Effector CD4-positive, alpha-beta T cell (primary cell): ENCODE measurements around the gene SPOPL.
"Not testable (repeated sequence)": the region's sequence is repeated elsewhere in the genome, so short reads cannot be mapped to it uniquely, and the experiment has no call there.

Source experiments
- DNase-seq: peaks from one replicate; pipeline ENCODE4 v3.0.0-alpha.2; 2020

SPOPL gene

DNA sequence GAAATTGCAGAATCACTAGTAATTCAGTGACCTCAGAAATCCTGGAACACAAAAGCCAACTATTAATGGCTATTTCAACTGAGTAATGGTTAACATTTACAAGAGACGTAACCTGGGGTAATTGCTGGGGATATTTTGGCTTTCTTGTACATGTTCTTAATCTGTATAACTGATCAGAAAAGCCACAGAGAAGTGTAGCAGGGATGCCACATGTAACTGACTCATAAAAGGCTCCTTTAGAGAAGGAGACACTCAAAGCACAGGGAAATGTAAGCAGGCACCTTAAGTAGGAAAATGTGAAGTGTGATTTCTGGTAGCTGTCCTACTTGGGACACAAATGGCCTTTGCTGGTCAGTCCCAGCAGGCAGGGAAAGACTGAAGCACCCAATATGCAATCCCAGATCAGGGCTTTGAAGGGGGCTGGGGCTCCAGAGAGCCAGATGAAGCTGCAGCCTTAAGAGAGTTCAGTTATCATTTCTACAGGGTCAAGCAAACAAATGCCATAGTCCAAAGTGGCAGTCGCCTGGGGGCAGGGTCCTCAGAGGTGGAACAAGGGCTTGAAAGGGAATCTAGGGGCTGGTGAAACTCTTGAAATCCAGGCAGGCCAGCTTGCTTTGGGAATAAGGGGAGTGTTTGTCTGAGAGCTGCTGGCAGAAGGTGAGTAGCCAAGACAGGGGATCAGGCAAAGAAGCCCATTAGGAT lies 7.2 kb upstream of the SPOPL start:
- no peak for DNase-seq

DNA sequence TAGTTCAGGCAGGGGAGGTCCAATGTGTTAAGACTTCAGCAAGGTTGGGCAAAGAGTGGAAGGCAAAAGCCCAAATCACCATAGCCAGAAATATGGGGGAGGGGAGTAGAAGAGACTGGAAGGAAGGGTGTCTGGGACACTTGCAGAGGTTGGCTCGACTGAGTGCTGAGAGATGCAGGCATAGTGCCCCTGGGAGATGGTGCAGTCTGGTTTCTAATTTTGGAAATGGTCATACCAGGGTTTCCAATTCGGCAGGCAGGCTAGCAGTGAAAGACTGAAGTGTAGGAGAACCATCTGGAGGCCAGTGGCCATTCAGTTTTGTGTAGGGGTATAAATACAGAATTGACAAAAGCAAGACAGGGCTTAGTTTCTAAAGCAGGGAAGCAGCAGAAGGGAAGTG lies 6.2 kb upstream of the SPOPL start:
- no peak for DNase-seq

DNA sequence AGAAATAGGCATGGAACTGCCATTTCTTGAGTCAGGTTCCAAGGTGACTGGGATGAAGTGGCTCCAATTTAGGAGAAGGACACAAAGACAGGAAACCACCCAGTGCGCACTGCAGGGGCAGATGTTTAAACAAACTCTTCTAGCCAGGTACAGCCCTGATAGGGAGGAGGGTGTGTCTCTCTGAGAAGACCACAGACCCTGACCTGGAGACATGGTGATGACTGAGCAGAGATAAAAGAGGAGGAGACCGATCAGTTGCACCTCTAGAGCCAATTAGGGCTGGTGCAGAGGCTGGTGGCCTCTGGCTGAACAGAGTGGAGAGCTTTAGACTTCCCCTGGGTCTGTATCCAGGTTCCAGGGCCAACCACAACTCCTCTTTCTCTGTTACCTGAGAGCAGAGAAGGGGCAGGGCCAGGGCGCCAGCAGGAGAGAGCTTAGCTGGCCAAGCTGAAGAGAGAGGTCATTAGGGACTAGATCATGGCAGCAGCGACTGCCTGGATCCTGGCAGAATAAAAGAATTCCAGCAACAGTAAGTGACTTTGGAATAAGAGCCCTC lies 5.4 kb upstream of the SPOPL start:
- DNase-seq: no peak

DNA sequence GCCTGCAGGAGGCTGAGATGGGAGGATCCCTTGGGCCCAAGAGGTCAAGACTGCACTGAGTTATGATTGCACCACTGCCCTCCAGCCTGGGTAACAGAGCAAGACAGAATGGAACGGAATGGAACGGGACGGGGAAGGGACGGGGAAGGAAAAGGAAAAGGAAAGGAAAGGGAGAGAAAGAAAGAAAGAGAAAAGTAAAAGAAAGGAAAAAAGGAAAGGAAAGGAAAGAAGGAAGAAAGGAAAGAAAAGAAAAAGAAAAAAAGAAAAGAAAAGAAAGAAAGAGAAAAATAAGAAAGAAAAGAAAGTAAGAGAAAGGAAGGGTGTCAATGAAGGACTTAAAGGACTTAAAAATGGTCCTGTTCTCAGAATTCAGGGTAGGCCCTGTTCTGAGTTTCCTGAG lies 4.3 kb upstream of the SPOPL start:
- no peak for DNase-seq

DNA sequence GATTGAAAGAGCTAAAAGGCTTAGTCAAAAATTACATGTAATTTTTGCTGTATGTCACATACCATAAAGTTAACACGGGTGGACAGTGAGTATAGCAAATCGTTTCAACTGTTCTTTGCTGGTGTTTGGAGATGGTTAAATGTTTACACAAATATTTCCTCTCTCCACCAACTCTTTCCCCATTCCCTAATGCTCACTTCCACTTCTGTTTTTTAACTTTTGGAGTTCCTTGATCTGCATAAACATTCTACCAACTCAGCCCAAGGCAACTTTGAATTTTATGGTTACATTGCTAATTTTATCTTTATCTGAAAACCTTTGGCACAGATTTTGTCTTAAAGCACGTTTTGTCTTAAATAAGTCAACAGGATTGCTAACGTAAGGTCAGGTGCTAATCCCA lies 1.9 kb upstream of the SPOPL start:
- no peak for DNase-seq

DNA sequence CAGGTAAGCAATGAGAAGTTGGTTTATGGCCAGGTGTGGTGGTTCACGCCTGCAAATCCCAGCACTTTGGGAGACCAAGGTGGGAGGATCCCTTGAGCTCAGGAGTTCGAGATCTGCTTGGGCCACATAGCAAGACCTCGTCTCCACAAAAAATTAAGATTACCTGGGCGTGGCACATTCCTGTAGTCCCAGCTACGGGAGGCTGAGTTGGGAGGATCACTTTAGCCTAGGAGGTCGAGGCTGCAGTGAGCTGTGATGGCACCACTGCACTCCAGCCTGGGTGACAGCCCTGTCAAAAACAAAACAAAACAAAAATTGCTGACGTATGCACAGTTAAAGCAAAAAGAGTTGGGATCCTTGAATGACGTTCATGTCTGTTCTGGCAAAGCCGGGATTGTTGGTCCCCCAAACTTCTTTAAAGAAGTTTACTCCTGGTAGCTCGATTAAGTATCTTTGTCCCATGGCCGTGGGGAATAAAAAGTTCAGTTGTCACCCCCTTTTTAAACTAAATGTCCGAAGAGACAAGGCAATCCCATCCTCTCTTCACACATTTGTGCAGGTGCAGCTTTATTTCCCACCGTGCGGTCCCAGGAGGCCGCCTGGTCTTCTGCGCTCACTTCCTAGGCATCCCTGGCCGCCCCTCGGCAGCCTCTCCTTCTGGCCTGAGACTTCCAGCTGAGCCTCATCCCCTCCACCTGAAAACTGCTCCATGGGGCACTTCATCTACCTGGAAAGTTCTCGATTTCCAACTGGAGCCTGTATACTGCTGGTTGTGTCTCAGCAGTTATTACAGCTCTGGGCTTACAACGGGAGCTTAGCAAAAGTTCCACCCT lies 762 bp upstream of the SPOPL start:
- DNase-seq: no peak

DNA sequence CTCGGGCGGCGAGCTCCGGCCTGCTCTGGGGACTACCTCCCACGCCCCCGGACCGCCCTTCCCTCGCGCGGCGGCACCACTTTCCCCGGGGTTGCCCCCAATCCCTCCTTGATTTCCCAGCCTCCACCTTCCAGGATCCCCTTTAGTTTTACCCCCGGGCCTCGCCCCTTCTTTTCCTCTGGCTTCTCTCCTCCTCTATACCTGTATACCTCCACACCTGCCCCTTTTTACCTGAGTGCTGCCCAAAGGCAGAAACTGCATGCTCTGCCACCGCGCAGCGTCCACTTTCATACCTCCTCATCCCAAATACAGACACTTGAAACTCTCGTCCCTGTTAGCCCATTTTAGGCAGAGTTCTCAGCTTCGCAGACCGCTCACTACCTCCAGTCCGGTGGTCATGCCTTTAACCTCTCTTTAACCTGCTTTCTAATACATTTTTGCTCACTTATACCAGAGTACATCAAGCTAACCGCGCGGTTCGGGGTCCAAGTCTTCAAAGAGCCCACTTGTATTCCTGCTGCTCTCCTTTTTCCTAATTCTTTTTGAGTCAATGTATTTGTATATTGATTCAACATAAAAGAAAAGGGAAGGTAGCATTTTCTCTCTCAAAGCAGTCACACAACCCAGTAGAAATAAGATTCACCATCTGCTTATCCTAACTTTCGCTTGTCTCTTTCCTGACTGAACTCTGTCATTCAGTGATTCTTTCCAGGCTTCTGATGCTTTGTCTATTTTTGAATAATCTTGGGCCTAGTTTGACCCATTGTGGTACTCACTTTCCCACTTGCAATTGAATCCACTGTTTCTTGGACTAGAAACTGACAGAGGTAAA lies 901 bp downstream of the SPOPL start:
- no peak for DNase-seq

DNA sequence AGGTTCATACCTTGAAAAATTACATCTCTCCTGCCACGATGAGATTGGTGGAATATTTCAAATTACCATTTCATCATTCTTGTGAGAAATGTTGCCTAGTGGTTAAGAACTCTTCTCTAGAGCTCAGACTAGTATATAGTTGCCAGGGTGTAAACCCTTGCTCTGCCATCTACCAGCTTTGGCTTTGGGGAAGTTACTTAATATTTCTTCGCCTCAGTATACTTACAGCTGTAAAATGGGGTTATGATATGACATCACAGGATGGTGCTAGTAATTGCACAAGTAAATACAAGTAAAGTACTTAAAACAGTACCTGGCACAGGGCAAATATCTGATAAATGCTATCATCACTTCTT lies 1.5 kb downstream of the SPOPL start:
- DNase-seq: no peak

DNA sequence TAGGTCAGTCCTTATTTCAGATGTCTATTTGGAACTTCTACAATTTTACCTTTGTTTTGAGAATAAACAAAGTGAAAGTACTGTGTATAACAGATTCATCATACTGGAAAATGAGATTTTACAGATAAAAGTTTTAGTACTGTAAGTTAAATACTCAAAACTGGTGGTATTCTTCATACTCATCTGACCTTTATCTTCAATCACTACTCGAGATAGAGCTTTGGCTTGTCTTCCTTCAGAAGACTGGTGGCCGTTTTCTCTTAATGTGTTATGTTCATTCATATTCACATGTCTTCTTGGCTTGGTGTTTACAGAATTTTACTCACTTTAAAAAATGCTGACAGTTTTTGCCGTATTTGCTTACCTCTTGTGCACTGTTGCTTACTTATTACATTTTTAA lies 2.1 kb downstream of the SPOPL start:
- DNase-seq: no peak

DNA sequence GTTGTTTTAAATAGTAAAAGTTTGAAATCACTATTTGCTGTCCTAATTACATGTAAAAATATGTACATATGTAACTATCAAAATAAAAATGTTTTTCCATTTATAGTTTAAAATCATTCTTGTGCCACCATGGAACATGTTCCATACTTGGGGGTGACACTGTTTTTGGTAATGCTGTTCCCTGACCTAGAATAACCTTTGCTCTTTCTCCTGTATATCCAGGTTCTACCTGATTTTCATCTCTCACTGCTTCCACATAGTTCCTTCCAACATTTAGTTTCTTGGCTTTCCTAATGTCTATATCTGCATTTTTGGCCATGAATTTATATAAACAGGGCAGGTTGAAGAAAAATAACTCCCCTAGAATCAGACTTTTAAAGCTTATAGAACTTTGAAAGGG lies 2.5 kb downstream of the SPOPL start:
- no peak for DNase-seq

DNA sequence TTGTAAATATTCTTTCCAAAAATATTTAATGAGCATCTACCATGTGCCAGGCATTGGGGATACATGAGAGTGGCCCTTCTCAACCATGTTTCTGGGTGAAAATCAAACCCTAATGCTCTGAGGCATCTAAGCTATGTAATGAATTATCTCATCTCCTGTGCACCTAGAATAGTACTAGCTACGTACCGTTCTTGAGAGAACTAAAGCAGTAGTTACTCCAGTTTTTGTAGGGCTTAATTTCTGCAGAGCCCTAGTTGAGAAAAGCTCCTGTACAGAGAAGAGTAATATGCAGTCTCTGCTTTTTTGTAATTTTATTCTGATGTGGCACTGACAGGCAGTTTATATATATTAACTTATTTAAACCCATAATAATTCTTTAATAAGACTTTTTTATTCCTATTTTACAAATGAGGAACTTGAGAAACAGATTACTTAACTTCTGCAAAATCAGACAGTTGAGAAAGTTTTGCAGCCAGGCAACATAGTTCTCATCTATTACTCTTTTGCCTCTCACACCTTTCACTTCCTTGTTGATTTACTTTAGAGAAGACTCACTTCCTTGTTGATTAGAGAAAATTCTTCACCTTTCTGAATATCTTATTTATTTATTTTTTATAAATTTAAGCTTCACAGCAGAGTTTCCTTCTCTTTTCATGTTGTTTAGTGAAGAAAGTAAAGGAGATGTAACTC lies 3.1 kb downstream of the SPOPL start:
- no peak for DNase-seq

DNA sequence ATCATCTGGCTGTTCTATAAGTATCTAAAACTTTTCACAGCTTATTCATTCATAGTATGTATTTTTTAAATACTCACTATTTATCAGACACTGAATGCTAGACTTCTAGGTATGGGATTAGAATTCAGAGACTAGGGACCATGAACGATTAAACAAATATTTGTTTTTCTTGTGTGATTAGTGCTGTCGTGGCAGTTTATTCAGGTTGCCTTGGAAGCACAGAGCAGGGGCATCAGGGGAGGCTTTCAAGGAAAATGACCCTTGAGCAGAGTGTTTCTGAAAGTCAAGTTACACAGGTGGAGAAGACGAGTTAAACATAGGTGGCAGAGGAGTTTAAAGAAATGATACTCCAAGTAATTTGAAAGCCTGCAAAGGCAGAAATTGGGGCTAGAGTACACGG lies 5.7 kb downstream of the SPOPL start:
- DNase-seq: no peak

DNA sequence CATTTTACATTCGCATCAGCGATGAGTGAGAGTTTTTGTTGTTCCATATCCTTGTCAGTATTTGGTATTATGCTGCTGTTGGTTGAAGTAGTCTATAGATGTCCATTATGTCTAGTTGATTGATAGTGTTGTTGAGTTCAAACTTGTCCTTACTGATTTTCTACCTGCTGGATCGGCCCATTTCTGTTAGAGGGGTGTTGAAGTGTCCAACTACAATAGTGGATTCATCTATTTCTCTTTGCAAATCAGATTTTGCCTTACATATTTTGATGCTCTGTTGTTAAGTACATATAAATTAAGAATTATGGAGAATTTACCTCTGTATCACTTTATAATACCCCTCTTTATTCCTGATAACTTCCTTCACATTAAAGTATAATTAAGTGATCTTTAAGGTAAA lies 8.7 kb downstream of the SPOPL start:
- no peak for DNase-seq

DNA sequence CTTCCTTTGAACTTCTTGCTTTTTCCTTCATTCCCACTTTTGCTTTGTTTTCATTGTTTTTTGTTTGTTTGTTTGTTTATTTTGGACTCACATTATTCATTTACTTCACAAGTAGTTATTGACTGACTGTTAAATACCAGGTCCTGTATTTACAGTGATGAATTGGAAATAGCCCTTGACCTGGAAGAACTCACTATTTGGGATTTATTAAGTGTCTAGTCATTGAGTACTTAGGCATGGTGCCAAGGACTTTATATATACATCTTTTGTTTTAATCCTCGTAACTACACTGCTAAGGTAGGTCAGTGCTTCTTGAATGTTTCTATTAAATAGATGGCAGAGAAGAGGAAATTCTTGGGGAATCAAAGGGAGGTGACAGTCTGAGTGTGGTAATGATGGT lies 11.1 kb downstream of the SPOPL start:
- no peak for DNase-seq

DNA sequence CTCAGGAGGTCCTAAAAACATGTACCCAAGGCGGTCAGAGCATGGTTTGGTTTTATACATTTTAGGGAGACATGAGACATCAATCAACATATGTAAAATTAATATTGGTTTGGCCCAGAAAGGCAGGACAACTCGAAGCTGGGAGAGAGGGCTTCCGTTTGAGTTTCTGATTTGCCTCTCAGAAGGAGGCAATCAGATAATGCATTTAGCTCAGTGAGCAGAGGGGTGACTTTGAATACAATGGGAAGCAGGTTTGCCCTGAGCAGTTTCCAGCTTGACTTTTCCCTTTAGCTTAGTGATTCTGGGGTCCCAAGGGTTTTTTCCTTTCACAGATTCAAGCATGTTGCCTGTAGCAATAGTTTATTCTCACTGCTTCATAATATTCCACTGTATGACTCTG lies 12.6 kb downstream of the SPOPL start:
- no peak for DNase-seq

DNA sequence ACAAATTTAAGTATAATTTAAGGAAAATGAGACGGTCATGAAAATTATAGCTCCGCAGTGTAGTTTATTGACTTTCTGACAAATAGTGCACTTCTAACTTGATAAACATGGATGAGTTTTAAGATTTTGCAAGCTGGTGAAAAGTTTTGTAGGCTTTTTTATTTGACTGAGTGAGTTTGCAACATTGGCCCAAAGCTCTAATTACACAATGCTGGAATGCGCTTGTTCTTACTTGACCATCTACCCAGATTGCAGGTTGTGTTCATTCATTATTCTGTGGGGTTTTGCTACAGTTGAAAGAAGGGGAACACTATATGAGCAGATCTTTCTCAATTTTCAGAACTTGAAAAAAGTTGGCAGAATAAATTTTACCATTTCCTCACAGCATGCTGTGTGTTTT lies 13.5 kb downstream of the SPOPL start:
- DNase-seq: no peak

DNA sequence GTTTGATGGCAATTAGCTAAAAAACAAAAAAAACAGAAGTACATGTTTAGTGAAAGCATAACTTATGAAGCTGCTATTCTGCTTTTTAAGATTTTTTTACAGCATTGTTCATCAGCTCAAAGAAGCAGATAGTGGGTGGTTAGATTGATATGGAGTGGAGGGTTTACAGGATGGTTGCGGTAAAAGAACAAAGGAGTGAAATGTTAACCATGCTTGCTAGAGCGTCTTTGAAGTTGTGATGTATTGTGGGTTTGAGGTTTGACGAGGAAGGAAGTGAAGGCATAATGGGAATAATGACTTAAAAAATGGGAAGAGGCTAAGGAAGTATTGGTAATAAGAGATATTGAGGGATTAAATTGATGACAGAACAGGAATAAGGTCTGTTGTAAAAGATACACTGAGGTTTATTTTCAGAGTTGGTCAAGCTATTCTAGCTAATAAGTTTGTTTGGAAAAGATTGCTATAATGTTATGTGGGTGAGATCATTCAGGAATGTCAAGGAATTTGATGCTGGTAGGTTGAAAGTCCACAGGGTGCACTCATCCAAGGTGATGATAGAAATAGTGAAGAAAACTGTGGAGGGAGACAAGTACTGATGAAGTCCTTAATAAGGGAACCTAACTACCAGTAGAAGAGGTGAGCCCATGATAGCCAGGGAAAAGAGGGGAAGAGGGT lies 14.6 kb downstream of the SPOPL start:
- no peak for DNase-seq

DNA sequence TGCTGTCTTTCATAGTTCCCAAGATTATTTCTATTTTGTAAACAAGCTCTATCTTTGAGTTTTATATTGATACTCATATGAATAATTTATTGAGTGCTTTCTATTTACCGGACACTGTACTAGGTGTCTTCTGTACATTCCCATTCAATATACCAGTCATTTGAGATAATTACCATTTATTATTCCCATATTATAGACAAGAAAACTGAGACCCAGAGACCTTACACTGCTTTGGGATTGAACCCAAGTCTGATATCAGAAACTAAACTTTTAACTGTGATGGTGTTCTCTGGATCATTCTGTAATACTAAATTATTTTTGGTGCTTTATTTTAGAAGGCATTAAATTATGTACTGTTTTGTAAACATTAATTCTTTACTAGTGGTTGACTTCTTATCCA lies 17.3 kb downstream of the SPOPL start:
- DNase-seq: no peak

DNA sequence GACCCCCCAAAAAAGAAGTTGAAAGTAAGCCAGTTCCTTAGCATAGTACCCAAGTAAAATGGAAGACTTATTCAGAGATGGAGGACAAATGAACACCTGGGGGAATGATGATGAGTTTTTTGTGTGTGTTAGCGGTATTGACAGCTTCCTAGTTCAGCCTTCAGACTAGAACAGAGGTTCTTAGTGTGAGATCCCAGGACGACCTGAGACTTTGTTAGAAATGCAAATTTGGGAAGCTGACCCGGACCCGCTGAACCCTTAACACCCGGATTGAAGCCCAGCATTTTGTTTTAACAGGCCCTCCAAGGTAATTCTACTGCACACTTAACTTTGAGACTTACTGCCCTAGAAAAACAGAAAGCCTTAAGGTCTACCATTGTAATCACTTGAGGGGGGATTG lies 20.3 kb downstream of the SPOPL start:
- DNase-seq: no peak

DNA sequence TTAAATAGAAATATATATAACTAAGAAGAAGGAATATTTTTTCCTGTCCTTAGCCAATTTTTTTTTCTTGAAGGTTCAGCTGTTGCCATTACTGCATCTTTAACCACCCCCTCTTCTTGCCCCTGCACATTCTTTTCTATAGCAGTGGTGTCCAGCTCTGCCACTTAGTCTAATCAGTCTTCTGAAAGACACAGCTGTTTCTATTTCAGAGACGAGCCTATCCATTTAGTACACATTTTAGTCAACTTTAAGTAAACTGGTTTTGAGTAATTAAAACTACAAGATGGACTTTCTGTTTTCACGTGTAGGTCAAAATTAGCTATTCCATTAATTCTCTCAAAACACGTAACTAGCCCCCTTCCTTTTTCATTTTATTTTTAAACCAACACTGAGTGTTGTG lies 21.0 kb downstream of the SPOPL start:
- no peak for DNase-seq

DNA sequence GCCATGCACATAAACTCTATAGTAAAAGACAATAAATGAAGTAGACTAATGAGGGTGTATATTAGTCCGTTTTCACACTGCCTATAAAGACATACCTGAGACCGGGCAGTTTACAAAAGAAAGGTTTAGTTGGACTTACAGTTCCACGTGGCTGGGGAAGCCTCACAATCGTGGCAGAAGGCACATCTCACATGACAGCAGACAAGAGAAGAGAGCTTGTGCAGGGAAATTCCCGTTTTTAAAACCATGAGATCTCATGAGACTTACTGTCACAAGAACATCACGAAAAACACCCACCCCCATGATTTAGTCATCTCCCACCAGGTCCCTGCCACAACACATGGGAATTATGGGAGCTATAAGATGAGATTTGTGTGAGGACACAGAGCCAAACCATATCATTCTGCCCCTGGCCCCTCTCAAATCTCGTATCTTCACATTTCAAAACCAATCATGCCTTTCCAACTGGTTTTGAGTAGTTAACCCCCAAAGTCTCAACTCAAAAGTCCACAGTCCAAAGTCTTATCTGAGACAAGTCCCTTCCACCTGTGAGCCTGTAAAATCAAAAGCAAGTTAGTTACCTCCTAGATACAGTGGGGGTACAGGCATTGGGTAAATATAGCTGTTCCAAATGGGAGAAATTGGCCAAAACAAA lies 21.6 kb downstream of the SPOPL start:
- not testable (repeated sequence) for DNase-seq

DNA sequence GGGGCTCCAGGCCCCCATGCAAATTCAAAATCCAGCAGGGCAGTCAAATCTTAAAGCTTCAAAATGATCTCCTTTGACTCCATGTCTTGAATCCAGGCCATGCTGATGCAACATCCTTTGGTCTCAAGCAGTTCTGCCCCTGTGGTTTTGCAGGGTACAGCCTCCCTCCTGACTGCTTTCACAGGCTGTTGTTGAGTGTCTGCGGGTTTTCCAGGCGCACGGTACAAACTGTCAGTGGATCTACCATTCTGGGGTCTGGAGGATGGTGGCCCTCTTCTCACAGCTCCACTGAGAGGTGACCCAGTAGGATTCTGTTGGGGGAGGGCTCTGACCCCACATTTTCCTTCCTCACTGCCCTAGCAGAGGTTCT lies 22.1 kb downstream of the SPOPL start:
- not testable (repeated sequence) for DNase-seq
